HEK293 (cell line): ENCODE measurements around the gene PARP2.

Source experiments
- CTCF ChIP-seq: fragments of 450-650 bp; formaldehyde crosslinking; IDR thresholded peaks from 2 replicates; pipeline ENCODE4 v1.5.1; 2016; ENCODE audit warnings: missing biosample characterization, missing genetic modification characterization
- KLF16 ChIP-seq: fragments of 450-650 bp; formaldehyde crosslinking; IDR thresholded peaks from 2 replicates; pipeline ENCODE4 v1.5.1; 2017; ENCODE audit warnings: missing biosample characterization, missing genetic modification characterization
- PATZ1 ChIP-seq: fragments of 450-650 bp; formaldehyde crosslinking; IDR thresholded peaks from 2 replicates; pipeline ENCODE4 v1.5.1; 2016; ENCODE audit warnings: missing biosample characterization, missing genetic modification characterization
- PRDM10 ChIP-seq: fragments of 450-650 bp; formaldehyde crosslinking; IDR thresholded peaks from 2 replicates; pipeline ENCODE4 v1.5.1; 2016; ENCODE audit warnings: missing biosample characterization, missing genetic modification characterization
- REST ChIP-seq: fragments of 450-650 bp; formaldehyde crosslinking; IDR thresholded peaks from 2 replicates; pipeline ENCODE4 v1.5.1; 2016; ENCODE audit warnings: missing biosample characterization, missing genetic modification characterization
- SALL2 ChIP-seq: fragments of 450-650 bp; formaldehyde crosslinking; IDR thresholded peaks from 2 replicates; pipeline ENCODE4 v1.5.0; 2017; ENCODE audit warnings: missing biosample characterization, mild to moderate bottlenecking, missing genetic modification characterization, borderline replicate concordance
- ZFP41 ChIP-seq: fragments of 450-650 bp; formaldehyde crosslinking; IDR thresholded peaks from 2 replicates; pipeline ENCODE4 v1.5.1; 2016; ENCODE audit warnings: missing biosample characterization, missing genetic modification characterization, borderline replicate concordance
- ZNF18 ChIP-seq: fragments of 450-650 bp; formaldehyde crosslinking; IDR thresholded peaks from 2 replicates; pipeline ENCODE4 v1.5.1; 2016; ENCODE audit warnings: missing biosample characterization, missing genetic modification characterization
- ZNF184 ChIP-seq: fragments of 450-650 bp; IDR thresholded peaks from 2 replicates; pipeline ENCODE4 v1.5.1; 2018; ENCODE audit warnings: missing biosample characterization, mild to moderate bottlenecking, missing genetic modification characterization
- ZNF274 ChIP-seq, 2 experiments: fragments of 200-500 bp in 1 of 2; fragments of 450-650 bp in 1 of 2; sonication (Bioruptor generic) in 1 of 2; formaldehyde crosslinking in 1 of 2; IDR thresholded peaks; 2 replicates each; pipeline versions ENCODE4 v1.5.1 to v1.6.1; 2014 to 2016; ENCODE audit warnings: borderline replicate concordance in 1 of 2, inconsistent platforms in 1 of 2, low read length in 1 of 2, missing biosample characterization in 1 of 2, missing genetic modification characterization in 1 of 2
- ZNF423 ChIP-seq: fragments of 450-650 bp; formaldehyde crosslinking; IDR thresholded peaks from 2 replicates; pipeline ENCODE4 v1.5.1; 2016; ENCODE audit warnings: missing biosample characterization, missing genetic modification characterization
- ZNF707 ChIP-seq: fragments of 450-650 bp; formaldehyde crosslinking; IDR thresholded peaks from 2 replicates; pipeline ENCODE4 v1.5.1; 2016; ENCODE audit warnings: missing biosample characterization, missing genetic modification characterization
- ZSCAN30 ChIP-seq: fragments of 450-650 bp; IDR thresholded peaks from 2 replicates; pipeline ENCODE4 v1.5.1; 2018; ENCODE audit warnings: missing biosample characterization, mild to moderate bottlenecking, missing genetic modification characterization, moderate library complexity

GRCh38 chr14:20397511-20397910 lies 54.1 kb downstream of the PARP2 start:
- TF ChIP-seq CTCF (tag by site-specific recombination) = no peak
- no peak for TF ChIP-seq PATZ1
- no peak for TF ChIP-seq ZNF423 (tag by site-specific recombination)
- no peak for TF ChIP-seq ZNF18
- no peak for TF ChIP-seq ZNF274 (IDR thresholded peaks at IDR 0.05; ENCODE audit: low read length)
- TF ChIP-seq ZNF274 (tag by site-specific recombination; IDR thresholded peaks at IDR 0.05; ENCODE audit: borderline replicate concordance) = no peak
- no peak for TF ChIP-seq ZSCAN30 (tag by site-specific recombination)
- no peak for TF ChIP-seq KLF16 (tag by site-specific recombination)
- no peak for TF ChIP-seq ZNF707 (tag by site-specific recombination)
- no peak for TF ChIP-seq SALL2 (tag by site-specific recombination)
- TF ChIP-seq REST = no peak
- no peak for TF ChIP-seq PRDM10 (tag by site-specific recombination)
- TF ChIP-seq ZFP41 (tag by site-specific recombination) = no peak
- TF ChIP-seq ZNF184 (tag by site-specific recombination) = no peak
